OCI-LY3 (cell line): ENCODE results near the gene EFHC1.
A peak's percentile ranks its signal among the peaks of the same experiment; 100 is the strongest.

ENCODE experiments used
- H2AFZ ChIP-seq: fragments of 200-600, 300-600 bp; shearing (Covaris generic); 2 replicates; pipeline ENCODE4 v1.6.0; 2014; ENCODE audit warnings: antibody characterized with exemption, low read depth, low read length
- H3K27ac ChIP-seq: fragments of 200-600, 300-600 bp; sonication (generic); 2 replicates; pipeline ENCODE4 v1.5.1; 2014; ENCODE audit warnings: mild to moderate bottlenecking, low read length, moderate library complexity, mixed read lengths
- H3K27me3 ChIP-seq: fragments of 200-600, 300-600 bp; sonication (generic); 2 replicates; pipeline ENCODE4 v1.6.1; 2014; ENCODE audit warnings: low read depth, low read length, mixed read lengths
- H3K36me3 ChIP-seq: fragments of 200-600, 300-600 bp; sonication (generic); replicated peaks from 2 replicates; pipeline ENCODE3; 2014; ENCODE audit warnings: low read depth, low read length, mixed read lengths
- H3K4me1 ChIP-seq: fragments of 300-600, 200-600 bp; sonication (generic); 2 replicates; pipeline ENCODE4 v1.6.1; 2014; ENCODE audit warnings: low read length, mixed read lengths
- H3K4me2 ChIP-seq: fragments of 200-600, 300-600 bp; sonication (generic); 2 replicates; pipeline ENCODE4 v1.6.1; 2014; ENCODE audit warnings: low read length, mixed read lengths
- H3K4me3 ChIP-seq: fragments of 300-600, 200-600 bp; sonication (generic); 2 replicates; pipeline ENCODE4 v1.5.1; 2014; ENCODE audit warnings: antibody characterized with exemption, mild to moderate bottlenecking, low read length, moderate library complexity
- H3K79me2 ChIP-seq: fragments of 300-600, 200-600 bp; shearing (Covaris generic); 2 replicates; pipeline ENCODE4 v1.6.1; 2014; ENCODE audit warnings: mild to moderate bottlenecking, low read length, mixed read lengths
- H3K9ac ChIP-seq: fragments of 300-600, 200-600 bp; shearing (Covaris generic); 2 replicates; pipeline ENCODE4 v1.6.0; 2014; ENCODE audit warnings: mild to moderate bottlenecking, low read length, moderate library complexity
- H3K9me3 ChIP-seq: fragments of 200-600, 300-600 bp; shearing (Covaris generic); 2 replicates; pipeline ENCODE4 v1.6.1; 2014; ENCODE audit warnings: low read length, mixed read lengths; ENCODE audit not compliant: insufficient read depth
- H4K20me1 ChIP-seq: fragments of 200-600, 300-600 bp; sonication (generic); 2 replicates; pipeline ENCODE4 v1.6.1; 2016; ENCODE audit warnings: low read length, mixed read lengths; ENCODE audit not compliant: insufficient read depth
- CTCF ChIP-seq: fragments of 200-600, 300-600 bp; sonication (generic); IDR thresholded peaks from 2 replicates; pipeline ENCODE4 v1.5.1; 2014; ENCODE audit warnings: antibody characterized with exemption, low read length, low read depth
- EZH2phosphoT487 ChIP-seq: fragments of 200-600 bp; shearing (Covaris generic); IDR thresholded peaks from 2 replicates; pipeline ENCODE4 v1.6.1; 2018; ENCODE audit warnings: antibody characterized with exemption, mixed run types, low read depth

The EFHC1 gene

GRCh38 chr6:52550014-52550575 lies 130.0 kb downstream of the EFHC1 start:
- Histone ChIP-seq H3K4me1 (peaks cover 98% of the 10 kb centered on the region), H3K36me3 (no peaks in the 10 kb centered on the region), H3K4me2 (peak overlapping the region; percentile 34), H3K27me3 (no peaks in the 10 kb centered on the region), H3K27ac (peak overlapping the region; percentile 25), H3K9me3 (no peaks in the 10 kb centered on the region), H2AFZ (no peak overlapping the region), H4K20me1 (no peaks in the 10 kb centered on the region), H3K4me3 (no peak overlapping the region), H3K9ac (no peak overlapping the region), H3K79me2 (peaks cover 84% of the 10 kb centered on the region)
- TF ChIP-seq EZH2phosphoT487 (no peak), CTCF (no peak)

- no peak overlapping the region for H2AFZ ChIP-seq
- H3K9ac ChIP-seq = peak overlapping the region; percentile 59; the same call in 1 of the 2 replicates
- peaks cover 91% of the 10 kb centered on the region for H3K4me1 ChIP-seq
- TF ChIP-seq EZH2phosphoT487 (no peak), CTCF (no peak)
- H3K4me2 ChIP-seq = peak overlapping the region; percentile 70
- peak overlapping the region; percentile 87; the same call in 1 of the 2 replicates for H3K27ac ChIP-seq
- no peaks in the 10 kb centered on the region for H3K36me3 ChIP-seq
- no peak overlapping the region for H3K4me3 ChIP-seq
- H3K27me3 ChIP-seq = no peaks in the 10 kb centered on the region
- H3K79me2 ChIP-seq = peaks cover 81% of the 10 kb centered on the region
- no peaks in the 10 kb centered on the region for H4K20me1 ChIP-seq
- H3K9me3 ChIP-seq = no peaks in the 10 kb centered on the region
Measured at GRCh38 chr6:52550870-52551269, 130.7 kb downstream of the EFHC1 start.

- H3K9me3 ChIP-seq = no peaks in the 10 kb centered on the region
- peaks cover 81% of the 10 kb centered on the region for H3K79me2 ChIP-seq
- TF ChIP-seq CTCF (no peak), EZH2phosphoT487 (no peak)
- peak overlapping the region; percentile 70 for H3K4me2 ChIP-seq
- H2AFZ ChIP-seq = no peak overlapping the region; the same call in 1 of the 2 replicates
- H3K9ac ChIP-seq = peak overlapping the region; percentile 59
- no peaks in the 10 kb centered on the region for H4K20me1 ChIP-seq
- peak overlapping the region; percentile 87 for H3K27ac ChIP-seq
- peaks cover 83% of the 10 kb centered on the region for H3K4me1 ChIP-seq
- H3K27me3 ChIP-seq = no peaks in the 10 kb centered on the region
- H3K4me3 ChIP-seq = peak overlapping the region; percentile 50
- no peaks in the 10 kb centered on the region for H3K36me3 ChIP-seq
Measured at GRCh38 chr6:52551483-52552277, 131.5 kb downstream of the EFHC1 start.

GRCh38 chr6:52552278-52552643 lies 132.1 kb downstream of the EFHC1 start:
- H3K4me2 ChIP-seq = peak overlapping the region; percentile 70
- no peaks in the 10 kb centered on the region for H3K27me3 ChIP-seq
- TF ChIP-seq EZH2phosphoT487 (no peak), CTCF (no peak)
- H3K79me2 ChIP-seq = peaks cover 76% of the 10 kb centered on the region
- H3K9ac ChIP-seq = peak overlapping the region; percentile 59
- H3K27ac ChIP-seq = peak overlapping the region; percentile 87
- H3K4me3 ChIP-seq = peak overlapping the region; percentile 50
- no peak overlapping the region; the same call in 1 of the 2 replicates for H2AFZ ChIP-seq
- no peaks in the 10 kb centered on the region for H3K36me3 ChIP-seq
- H3K4me1 ChIP-seq = peaks cover 77% of the 10 kb centered on the region
- no peaks in the 10 kb centered on the region for H4K20me1 ChIP-seq
- H3K9me3 ChIP-seq = no peaks in the 10 kb centered on the region
